Measurements from ENCODE around the gene CYB561D2.

GRCh38 chr3:50323614-50324199 lies 27.0 kb upstream of the CYB561D2 start:
- no peak for TF ChIP-seq CTCF (IDR thresholded peaks at IDR 0.05)
- TF ChIP-seq POLR2A (IDR thresholded peaks at IDR 0.05), result no peak

Measured in thyroid gland (tissue), 4 donors.